ENCODE data around the gene STAP2. TPM values are rescaled to one million over a fixed set of nuclear protein-coding genes. Genes with fewer than 3 reads are reported as not detected.

The STAP2 gene
- total RNA-seq, 2 donors from 2014 or later, result 17.4 to 22.3 TPM

- no peak for DNase-seq (ENCODE audit: low spot score in 2 of 2)
- no peak for ATAC-seq
- Mint-ChIP-seq H3K9me3 (peaks cover 0 to 16% of the 10 kb centered on the region in 2 donors), H3K36me3 (peaks cover 0 to 17% of the 10 kb centered on the region in 2 donors), H3K27ac (no peak overlapping the region)
Measured at GRCh38 chr19:4324228-4324627, 14.4 kb downstream of the STAP2 start.

DNA sequence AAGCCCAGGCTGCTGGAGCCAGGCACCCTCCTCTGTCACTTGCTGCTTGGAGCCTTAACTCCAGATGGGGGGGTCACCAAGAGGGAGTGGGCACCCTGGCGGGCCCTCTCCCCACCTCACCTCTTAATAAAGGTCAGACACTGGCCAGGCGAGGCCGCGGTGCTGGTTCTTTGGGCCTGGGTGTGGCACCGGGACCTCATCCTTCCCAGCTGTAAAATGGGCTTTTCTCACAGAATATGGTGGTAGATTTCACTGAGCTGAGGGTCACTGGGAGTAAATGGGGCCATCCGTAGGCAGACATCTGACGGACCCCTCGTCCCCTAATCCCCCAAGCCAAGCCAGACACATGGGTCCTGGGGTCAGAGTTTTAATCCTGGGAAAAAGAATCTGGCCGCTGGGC is 14.9 kb downstream of the STAP2 start:
- DNase-seq (ENCODE audit: low spot score in 2 of 2) (no peak), ATAC-seq (no peak)
- peak overlapping the region in 1 of 2 donors; percentile 67 for H3K27ac Mint-ChIP-seq
- H3K36me3 Mint-ChIP-seq, result peaks cover 0 to 20% of the 10 kb centered on the region in 2 donors
- H3K9me3 Mint-ChIP-seq, result peaks cover 0 to 21% of the 10 kb centered on the region in 2 donors

GRCh38 chr19:4322942-4323665 is 15.5 kb downstream of the STAP2 start:
- H3K9me3 Mint-ChIP-seq, result peaks cover 0 to 24% of the 10 kb centered on the region in 2 donors
- DNase-seq (ENCODE audit: low spot score in 2 of 2), result no peak

DNA sequence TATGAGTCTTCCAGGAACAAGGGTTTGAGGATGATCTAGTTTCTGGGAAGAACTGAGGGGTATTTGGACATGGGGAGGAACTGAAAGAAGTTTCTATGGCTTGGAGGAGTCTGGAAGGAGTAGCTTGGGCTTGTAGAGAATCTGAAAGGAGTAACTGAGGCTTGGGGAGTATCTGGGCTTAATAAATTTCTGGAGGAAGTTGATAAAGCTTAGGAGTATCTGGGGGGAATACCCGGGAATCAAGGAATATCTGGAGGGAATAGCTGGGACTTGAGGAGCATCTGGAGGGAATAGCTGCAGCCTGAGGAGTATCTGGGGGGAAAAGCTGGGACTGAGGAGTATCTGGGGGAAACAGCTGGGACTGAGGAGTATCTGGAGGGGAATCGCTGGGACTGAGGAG is 18.2 kb downstream of the STAP2 start:
- DNase-seq (ENCODE audit: low spot score in 2 of 2) (no peak), ATAC-seq (no peak)
- Mint-ChIP-seq H3K9me3 (peaks cover 0 to 24% of the 10 kb centered on the region in 2 donors), H3K36me3 (peaks cover 0 to 27% of the 10 kb centered on the region in 2 donors), H3K27ac (no peak overlapping the region)

More at GRCh38 chr19:4322942-4323665, 15.5 kb downstream of the STAP2 start:
- H3K36me3 Mint-ChIP-seq, result peaks cover 0 to 26% of the 10 kb centered on the region in 2 donors
- no peak overlapping the region for H3K27ac Mint-ChIP-seq
- no peak for ATAC-seq

- Mint-ChIP-seq H3K9me3 (peaks cover 0 to 24% of the 10 kb centered on the region in 2 donors), H3K27ac (peak overlapping the region; percentile 2 to 13), H3K36me3 (peaks cover 0 to 27% of the 10 kb centered on the region in 2 donors)
- no peak for DNase-seq (ENCODE audit: low spot score in 2 of 2)
- no peak for ATAC-seq
Measured at GRCh38 chr19:4319067-4319718, 19.4 kb downstream of the STAP2 start.

DNA sequence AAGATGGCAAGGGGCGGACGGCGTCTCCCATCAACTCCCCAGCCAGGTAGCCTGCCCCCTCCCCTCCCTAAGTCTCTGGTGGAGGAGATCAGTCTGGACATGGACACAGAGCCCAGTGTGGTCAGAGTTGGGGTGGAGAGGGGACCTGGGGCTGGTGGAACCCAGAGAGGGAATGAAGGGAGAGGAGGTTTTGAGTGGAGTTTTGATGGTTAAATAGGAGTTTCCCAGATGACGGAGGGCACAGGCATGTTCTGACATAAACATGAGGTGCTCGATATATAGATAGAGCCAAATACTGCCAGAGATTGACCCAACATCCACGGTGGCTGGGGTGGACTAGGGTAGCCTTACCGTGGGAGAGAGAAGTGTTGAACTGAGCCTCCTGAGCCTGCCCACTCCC is 20.2 kb downstream of the STAP2 start:
- Mint-ChIP-seq H3K36me3 (peaks cover 0 to 27% of the 10 kb centered on the region in 2 donors), H3K9me3 (peaks cover 0 to 24% of the 10 kb centered on the region in 2 donors), H3K27ac (peak overlapping the region in 1 of 2 donors; percentile 56)
- DNase-seq (ENCODE audit: low spot score in 2 of 2) (no peak), ATAC-seq (no peak)

DNA sequence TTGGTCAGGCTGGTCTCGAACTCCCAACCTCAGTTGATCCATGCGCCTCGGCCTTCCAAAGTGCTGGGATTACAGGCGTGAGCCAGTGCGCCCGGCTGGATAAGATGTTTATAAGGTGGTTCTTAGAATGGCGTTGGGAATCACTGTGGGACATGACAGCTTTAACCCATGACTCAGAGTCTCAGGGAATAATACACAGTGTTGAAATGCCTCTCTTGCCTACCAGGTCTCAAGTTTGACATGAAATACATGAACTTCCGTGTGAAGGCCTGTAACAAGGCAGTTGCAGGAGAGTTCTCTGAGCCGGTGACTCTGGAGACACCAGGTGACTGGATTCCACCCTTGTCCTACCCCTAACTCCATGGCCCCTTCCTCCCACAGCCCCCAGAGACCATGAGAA is 21.7 kb downstream of the STAP2 start:
- DNase-seq (ENCODE audit: low spot score in 2 of 2) (no peak), ATAC-seq (no peak)
- peaks cover 0 to 28% of the 10 kb centered on the region in 2 donors for H3K36me3 Mint-ChIP-seq
- peaks cover 0 to 24% of the 10 kb centered on the region in 2 donors for H3K9me3 Mint-ChIP-seq
- no peak overlapping the region for H3K27ac Mint-ChIP-seq

- no peak overlapping the region for H3K27ac Mint-ChIP-seq
Measured at GRCh38 chr19:4313847-4314490, 24.7 kb downstream of the STAP2 start.

GRCh38 chr19:4310247-4311121 is 28.1 kb downstream of the STAP2 start:
- ATAC-seq (peak; percentile 28 to 57), DNase-seq (ENCODE audit: low spot score in 2 of 2) (peak in 1 of 2 donors; percentile 43)
- Mint-ChIP-seq H3K27ac (no peak overlapping the region), H3K9me3 (no peaks in the 10 kb centered on the region), H3K36me3 (peaks cover 0 to 10% of the 10 kb centered on the region in 2 donors)

More at GRCh38 chr19:4313847-4314490, 24.7 kb downstream of the STAP2 start:
- peaks cover 0 to 20% of the 10 kb centered on the region in 2 donors for H3K36me3 Mint-ChIP-seq
- H3K9me3 Mint-ChIP-seq, result peaks cover 0 to 5% of the 10 kb centered on the region in 2 donors
- ATAC-seq (no peak), DNase-seq (ENCODE audit: low spot score in 2 of 2) (no peak)

- Mint-ChIP-seq H3K36me3 (peaks cover 0 to 7% of the 10 kb centered on the region in 2 donors), H3K27ac (peak overlapping the region in 1 of 2 donors; percentile 45), H3K9me3 (no peaks in the 10 kb centered on the region)
- DNase-seq (ENCODE audit: low spot score in 2 of 2) (no peak), ATAC-seq (no peak)
Measured at GRCh38 chr19:4305659-4306058, 33.0 kb downstream of the STAP2 start.

DNA sequence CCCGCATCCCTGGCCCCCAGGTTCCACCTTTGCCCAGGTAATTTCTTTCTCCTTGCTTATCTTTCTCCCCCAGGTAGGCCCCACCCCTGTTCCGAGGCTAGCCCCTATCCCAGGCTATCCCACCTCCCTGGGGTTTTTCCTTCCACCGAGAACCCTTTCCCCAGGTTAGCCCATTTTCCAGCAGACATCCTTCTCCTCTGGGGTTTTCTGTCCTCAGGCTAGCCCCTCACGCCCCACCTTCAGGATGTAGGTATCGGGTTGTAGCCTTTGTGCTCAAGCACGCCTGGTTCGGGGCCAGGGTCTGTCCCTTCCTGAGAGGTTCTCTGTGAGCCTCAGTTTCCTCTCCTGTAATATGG is 33.4 kb downstream of the STAP2 start:
- Mint-ChIP-seq H3K27ac (peak overlapping the region in 1 of 2 donors; percentile 45), H3K9me3 (no peaks in the 10 kb centered on the region), H3K36me3 (peaks cover 0 to 7% of the 10 kb centered on the region in 2 donors)
- ATAC-seq (no peak), DNase-seq (ENCODE audit: low spot score in 2 of 2) (no peak)

- Mint-ChIP-seq H3K9me3 (no peaks in the 10 kb centered on the region), H3K36me3 (peaks cover 0 to 5% of the 10 kb centered on the region in 2 donors), H3K27ac (peak within 1 kb of the TSS in 1 of 2 donors; percentile 45)
- peak; percentile 82 to 86 for ATAC-seq
- DNase-seq (ENCODE audit: low spot score in 2 of 2), result peak; percentile 75 to 93
Measured at GRCh38 chr19:4304538-4305256, 33.9 kb downstream of the STAP2 start, which contains the start of gene FSD1. FSD1 (plus strand) TSS chr19:4304598; CDS start chr19:4304747, 149 bp downstream.

GRCh38 chr19:4303819-4304537 is 34.6 kb downstream of the STAP2 start:
- Mint-ChIP-seq H3K9me3 (no peaks in the 10 kb centered on the region), H3K27ac (peak overlapping the region in 1 of 2 donors; percentile 13), H3K36me3 (peaks cover 0 to 5% of the 10 kb centered on the region in 2 donors)
- ATAC-seq, result peak; percentile 10 to 49
- DNase-seq (ENCODE audit: low spot score in 2 of 2), result no peak

GRCh38 chr19:4302243-4302640 is 36.4 kb downstream of the STAP2 start, which contains the start of gene TMIGD2:
TMIGD2 (minus strand) TSS chr19:4302389; CDS start chr19:4302385, 4 bp downstream.
- no peaks in the 10 kb centered on the region for H3K9me3 Mint-ChIP-seq
- peak within 1 kb of the TSS; percentile 77 to 92 for H3K27ac Mint-ChIP-seq
- peak in 1 of 2 donors; percentile 39 for DNase-seq (ENCODE audit: low spot score in 2 of 2)
- peak; percentile 2 to 4 for ATAC-seq
- H3K36me3 Mint-ChIP-seq, result peaks cover 0 to 5% of the 10 kb centered on the region in 2 donors

All from activated naive CD4-positive, alpha-beta T cell treated with anti-CD3 and anti-CD28 coated beads, Interleukin-2, amount 50 U/mL, for 72 hours (primary cell).